SHP77 treated with DMSO at 0.1 percent for 48 hours (cell line): Measurements from ENCODE around the gene TGM4.
"Not testable (repeated sequence)": the region's sequence is repeated elsewhere in the genome, so short reads cannot be mapped to it uniquely, and the experiment has no call there.

Experiments
- DNase-seq: peaks from one replicate; lab custom pipeline; 2025; lab: John Stamatoyannopoulos, UW

Gene TGM4

DNA sequence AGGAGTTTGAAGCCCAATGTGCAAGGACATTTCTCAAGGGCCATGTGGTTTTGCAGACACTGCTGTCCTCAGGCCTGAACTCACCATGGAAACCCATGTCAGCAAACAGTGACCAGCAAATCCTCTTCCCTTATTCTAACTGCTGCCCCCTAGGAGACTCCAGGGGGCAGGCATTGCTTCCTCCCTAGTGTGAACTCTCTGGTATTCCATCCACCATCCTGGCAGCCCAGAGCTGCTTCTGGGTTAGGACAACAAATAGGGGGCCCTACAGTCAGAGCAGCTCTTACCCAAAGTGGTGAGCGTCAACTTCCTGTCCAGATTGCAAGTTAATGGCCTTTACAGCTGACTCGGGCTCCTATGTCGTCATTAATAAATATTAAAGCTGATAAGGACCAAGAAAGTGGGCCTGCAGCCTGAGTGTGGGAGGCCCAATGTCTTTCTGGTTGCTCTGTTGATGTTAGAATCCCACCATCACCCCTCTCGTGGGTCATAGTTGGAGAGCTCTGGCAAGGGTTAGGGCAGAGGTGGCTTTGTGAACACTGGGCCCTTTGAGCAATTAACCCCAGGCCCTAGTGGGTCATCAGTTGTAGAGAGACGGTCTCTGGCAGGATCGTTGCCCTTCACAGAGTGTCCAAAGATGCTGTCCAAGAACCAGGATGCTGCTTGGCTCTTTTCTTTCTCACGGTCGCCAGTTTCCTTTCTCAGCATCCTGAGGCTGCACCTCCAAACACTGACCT, 41.5 kb downstream of the TGM4 start:
- no peak for DNase-seq

DNA sequence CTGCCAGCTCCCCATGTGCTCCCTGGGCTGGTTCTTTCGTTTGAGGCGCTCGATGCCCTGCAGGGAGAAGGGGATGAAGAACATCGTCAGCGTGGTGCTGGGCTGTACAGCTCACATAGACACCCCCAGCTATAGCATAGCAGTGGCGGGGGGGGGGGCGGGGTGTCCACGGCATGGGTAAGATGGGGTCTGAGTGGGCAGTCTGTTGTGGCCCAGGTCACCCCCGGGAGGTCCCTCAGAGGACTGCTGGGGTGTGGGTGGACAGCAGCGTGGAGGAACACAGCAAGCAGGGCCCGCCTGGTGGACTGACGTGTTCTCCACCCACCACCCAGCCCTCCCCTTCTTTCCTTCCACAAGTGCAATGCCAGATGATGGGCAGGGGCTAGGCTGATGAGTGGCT, 43.7 kb downstream of the TGM4 start:
- no peak for DNase-seq

DNA sequence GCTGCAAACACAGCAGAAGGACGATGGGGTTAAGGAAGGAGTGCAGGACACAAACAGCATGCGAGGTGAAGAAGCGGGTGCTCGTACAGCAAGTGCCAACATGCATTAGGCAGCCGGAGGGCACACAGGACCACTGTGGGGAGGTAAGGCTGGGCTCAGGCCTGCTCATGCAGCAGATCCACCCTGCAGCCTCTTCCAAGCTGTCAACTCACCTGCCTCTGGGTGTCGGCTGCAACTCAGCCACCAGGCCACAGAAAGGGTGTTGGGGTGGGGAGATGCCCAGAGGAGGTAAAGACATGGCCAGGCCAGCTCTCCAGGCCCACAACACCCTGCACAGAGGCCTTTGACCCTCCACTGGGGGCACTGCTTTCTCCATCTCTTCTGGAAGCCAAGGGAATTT, 44.2 kb downstream of the TGM4 start:
- no peak for DNase-seq

DNA sequence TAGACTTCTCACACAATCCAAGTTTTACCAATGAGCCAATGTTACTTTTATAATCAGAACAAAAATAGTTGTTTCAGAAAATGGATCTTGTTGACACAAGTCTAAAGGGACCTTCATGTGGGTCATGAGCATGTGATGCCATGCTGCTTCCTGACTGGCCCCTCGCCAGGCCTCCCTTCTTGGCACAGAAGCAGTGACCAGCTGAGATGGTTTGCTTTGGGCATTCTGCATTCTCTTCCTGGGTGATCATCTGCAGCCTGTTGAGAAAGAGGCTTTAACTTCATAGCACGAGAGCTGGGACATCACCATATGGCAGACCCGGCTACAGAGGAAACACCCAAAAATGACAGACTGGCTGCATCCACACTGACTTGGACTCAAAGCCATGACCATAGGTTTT, 45.7 kb downstream of the TGM4 start:
- no peak for DNase-seq

DNA sequence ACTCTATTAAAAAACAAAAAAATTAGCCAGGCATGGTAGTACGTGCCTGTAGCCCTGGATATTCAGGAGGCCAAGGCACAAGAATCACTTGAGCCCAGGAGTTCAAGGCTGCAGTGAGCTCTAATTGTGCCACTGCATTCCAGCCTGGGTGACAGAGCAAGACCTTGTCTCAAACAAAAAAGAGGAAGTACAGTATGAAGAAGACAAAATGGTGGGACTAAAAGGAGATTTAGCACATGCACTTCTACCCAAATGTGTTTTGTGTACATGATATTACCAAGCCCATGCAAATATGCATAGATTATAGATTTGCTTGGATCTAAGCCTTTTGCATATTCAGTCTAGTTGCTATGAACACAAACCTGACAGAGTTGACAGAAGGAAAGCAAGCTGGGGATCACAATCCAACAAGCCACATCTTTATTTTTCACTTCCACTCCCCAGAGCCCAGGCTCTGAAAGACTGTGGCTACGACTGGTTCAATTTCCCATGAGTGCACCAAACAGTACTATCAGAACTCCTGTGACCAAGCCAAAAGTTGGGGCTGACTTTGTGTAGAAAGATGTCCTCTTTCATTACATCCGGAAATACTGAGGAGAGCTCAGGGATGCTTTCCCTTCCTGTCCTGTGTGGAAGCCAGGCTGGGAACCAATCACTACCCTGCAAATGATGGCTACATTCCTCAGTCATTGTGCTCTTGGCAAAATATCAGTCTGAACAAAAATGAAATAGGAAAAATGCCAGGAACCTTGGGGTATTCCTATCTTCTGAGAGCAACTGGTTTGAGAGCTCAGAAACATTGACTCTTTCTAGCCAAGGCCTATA, 49.4 kb downstream of the TGM4 start:
- no peak for DNase-seq

DNA sequence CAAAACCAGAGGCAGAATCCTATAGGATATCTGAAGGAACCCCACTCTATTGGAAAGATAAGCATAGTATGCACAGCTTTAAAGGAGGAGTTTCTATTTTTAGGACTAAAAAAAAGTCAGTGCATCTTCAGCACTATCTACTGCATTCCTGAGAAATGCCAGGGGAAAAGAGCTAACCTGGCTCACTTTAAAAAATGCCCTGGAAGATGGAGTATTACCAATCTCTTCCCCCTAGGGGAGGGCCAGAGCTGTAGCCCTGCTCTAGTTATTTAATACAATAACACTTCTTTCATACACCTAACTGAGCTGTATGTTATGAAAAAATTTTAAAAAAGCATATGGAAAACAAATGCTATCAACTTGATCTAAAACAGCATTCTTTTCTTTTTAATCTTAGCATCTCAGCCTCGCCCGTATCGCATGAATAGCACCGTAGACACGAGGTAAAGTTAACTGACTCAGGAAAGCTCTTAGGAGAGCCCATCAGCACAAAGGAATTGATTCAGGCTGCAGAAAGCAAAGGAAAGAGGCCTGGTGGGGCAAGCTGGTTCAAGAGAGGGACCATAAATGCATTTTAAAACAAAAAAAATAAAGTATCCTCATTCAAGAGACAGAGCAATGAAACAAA, 50.2 kb downstream of the TGM4 start:
- no peak for DNase-seq

DNA sequence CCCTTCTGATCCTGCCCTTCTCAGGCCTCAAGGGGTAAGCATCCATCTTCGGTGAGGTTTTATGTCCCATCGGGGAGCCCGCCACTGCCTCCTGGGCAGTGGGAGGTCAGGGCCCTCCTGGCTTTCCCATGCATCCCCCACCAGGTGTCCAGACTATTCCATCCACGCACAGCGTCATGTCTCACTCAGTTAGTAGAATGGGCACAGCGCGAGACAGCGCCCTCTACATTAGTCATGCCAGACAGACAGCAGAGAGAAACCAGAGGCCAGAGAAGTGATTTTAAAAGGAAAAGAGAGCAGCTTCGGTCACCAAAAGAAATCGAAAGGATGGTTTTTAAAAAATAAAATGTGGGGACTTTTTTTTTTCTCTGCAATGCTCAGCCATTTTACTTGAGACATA, 51.8 kb downstream of the TGM4 start:
- no peak for DNase-seq

DNA sequence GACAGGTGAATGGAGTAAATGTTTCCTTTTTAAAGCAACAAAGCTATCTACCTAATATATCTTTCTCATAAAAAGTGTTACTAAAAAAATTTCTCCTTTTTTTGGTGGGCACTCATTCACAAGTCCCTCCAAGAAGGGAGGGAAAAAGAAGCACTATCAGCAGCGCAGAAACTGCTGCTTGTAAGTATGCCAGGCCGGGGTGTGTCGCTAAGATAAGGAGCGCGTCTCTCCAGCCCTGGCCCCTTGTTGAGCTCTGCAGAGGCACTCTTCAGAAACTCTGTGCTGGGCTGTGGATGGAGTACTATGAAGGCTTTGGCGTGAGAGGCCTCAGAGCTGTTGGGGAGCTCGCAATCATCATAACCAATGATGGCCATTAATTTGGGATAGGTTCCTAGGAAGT, 52.5 kb downstream of the TGM4 start:
- DNase-seq, result no peak

DNA sequence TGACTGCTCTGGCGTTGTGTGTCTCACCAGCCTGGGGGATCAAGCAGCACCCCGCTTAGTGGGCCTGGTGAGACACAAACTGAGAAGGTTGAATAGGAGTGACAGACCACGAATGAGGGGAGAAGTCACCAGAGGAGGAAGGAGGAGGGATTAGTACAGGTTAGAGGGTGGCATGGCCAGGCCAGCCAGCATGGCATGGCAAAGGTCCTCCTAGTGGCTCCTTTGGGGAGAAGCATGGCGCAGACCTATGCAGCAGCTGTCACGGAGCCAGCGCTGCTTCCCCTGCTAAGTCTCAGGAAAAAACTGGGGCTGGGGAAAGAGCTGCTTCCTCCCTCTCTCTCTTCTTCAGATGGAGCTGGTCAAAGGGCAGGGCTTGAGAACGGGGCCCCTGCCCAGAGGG, 53.0 kb downstream of the TGM4 start:
- no peak for DNase-seq

DNA sequence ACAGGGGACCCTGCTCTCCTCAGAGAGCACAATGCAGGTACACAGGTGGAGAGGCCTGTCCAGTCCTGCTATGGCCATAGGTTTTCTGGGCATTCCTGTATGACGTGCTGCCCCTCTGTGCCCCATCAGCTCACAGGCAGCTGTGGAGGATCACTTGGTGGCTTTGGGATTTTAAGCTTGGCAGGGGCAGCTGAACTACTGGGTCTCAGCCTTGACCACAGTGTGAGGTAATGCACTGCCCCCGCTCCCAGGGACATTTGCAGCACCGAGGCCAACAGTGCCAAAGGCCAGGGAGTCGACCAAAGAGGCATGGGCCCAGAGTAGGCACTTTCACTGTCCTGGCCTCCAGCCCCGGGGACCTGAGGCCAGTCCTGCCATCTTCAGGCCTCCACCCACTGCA, 55.4 kb downstream of the TGM4 start:
- DNase-seq, result no peak

DNA sequence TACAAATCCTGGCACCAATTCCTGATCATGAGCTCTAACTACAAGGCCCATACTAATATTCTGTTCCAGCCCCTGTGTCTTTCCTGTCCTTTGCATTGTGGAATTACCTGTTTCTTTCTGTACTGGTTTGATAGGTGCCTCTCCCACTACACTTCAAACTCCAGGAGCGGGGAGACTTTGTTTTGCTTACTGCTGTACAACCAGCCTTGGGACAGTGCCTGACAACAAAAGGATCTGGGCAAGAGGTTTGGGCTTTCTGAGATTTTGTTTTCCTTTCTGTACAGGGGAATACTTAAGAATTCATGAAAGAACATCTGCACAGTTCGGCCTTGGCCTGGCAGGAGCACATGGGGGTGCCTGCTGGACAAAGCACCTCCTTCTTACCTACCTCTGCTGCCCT, 56.5 kb downstream of the TGM4 start:
- no peak for DNase-seq

DNA sequence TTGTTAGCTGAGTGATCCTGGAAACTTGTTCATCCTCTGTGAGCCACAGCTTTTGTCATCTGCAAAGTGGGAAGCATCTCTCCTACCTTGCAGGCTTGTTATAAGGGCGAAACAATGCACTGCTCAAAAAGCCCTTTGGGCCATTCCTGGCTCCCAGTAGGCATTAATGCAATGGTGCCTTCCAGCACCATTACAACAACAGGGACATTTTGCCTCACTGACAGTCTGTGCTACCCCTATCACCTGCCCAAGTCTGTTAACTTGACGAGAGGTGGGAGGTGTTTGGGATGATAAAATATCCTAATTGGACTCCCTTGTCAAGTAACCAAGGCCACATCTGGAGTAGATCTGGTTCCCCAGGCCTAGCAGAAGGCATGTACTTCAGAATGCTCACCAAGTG, 57.4 kb downstream of the TGM4 start:
- no peak for DNase-seq

DNA sequence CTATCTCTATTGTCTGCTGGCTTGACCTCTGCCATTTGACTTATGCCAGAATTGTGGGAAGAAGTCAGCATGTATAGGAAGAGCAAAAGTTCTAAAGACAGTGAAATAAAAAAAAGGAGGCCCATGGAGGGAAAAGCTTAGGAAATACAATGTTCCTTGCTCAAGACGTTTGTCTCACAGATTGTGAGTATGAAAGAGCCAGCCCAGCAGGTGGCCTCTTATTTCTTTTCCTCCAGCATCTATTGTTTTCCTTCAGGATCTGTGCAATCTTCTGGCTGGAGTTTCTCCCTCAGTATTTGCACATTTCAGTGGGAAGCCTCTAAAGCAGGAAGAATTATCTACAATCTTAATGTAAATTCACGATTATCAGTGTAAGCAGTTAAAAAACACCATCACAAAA, 57.9 kb downstream of the TGM4 start:
- DNase-seq, result no peak

DNA sequence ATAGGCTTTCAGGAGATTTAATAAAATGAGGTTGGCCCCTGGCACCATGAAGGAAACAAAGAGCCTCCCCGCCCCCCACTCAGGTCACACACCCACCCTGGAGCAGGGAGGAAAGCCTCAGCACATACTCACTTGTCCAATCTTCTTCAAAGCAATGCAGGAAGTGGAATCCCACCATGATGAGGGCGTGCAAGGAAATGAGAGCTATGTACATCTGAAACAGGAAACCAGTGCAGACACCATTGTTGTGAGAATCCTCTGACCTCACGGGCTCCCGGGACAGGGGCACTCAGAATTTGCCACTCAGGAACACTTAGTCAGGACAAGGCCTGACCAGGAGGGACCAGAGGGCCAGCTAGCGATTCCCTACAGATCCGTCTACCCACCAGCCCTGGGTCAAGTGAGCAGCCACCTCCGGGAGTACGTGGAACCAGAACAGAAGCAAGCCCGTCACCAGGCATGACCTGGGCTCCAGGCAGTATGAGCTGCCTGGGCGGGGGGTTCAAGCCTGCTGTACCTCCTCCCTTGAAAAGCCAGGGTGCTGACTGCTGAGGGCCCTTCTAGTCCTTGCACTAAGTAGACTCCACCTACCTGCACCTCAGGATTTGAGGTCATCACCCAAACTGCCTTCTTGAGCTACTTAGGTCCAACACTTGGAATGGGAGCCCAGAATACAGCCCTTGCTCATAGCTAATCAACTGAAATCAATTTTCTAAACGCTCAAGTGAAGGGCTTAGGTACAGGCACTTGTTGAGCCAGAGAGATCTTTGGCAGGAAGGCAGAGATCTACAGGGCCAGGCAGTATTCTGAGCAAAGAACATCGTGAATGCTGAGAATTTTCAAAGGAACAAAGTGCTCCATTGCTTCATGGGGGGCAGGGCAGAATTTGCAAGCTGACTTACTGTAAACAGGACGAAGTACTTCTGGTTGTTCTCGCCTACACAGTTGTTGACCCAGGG, 58.9 kb downstream of the TGM4 start:
- DNase-seq, result no peak

DNA sequence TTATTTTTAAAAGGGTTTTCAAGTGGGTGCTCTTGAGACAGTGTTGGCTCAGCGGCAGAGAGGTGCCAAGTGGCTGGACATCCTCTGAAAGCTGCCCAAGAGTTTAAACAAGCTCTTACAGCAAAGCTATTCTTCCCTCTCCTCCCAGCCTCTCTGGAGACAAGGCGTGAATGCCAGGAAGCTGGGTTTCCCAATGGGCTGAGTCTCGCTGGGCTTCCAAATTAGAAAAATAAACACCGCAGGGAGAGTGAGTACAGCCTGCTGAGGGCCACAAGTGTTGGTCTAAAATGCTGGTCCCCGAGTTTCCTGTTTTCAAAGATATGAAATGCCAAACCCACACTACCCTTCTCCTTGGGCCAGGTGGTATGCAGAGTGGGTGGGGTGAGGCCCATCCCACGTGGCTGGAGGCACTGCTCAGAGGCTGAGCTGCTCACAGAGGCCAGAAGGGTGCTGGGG, 65.2 kb downstream of the TGM4 start:
- DNase-seq, result no peak

DNA sequence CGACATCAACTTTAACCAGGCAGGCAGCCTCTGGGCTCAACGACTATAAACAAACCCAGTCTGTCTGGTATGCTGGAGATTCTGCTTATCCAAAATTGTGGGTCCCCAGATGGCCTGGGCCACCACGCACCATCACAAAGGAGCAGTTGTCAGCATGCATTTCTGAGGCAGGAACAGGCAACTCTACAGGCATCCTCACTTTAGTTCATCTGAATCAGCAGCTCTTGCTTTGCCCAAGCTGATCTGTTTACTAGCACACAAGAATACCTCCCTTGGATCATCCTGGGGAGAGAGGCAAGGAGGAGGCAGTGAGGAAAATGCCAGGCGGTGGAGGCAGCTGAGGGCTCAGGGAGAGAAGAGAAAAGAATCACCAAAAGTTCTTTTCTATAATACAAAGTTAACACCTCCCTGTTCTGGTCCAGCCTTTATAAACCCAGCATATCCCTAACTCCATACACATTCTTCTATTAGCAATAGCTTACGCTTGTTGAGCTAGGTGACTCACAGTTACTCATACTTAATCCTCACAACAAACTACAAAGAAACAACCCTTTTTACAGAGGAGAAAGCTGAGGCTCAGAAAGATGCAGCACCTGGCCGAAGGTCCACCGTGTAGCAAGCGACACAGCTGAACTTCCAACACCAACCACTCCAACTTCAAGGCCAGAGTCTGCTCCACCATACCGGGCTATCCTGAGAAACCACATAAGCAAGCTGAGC, 68.0 kb downstream of the TGM4 start:
- no peak for DNase-seq

DNA sequence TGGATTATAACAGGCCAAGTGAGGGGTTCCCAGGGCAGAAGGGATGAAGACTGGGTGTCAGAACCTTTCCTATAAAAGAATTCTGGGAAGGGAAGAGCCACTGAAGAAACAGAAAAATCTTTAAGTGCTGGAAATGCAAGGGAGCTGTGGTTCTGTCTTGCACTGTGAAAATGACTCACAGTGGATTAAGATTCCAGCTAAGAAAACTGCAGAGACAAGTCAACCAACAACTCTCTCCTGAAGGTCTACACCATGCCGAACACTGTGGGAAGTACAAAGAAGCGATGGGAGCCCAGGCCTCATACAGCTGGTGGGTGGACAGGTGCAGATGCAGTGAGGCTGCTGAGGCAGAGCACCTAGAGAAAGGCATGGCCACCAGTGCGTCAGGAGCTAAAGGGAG, 73.8 kb downstream of the TGM4 start:
- no peak for DNase-seq

DNA sequence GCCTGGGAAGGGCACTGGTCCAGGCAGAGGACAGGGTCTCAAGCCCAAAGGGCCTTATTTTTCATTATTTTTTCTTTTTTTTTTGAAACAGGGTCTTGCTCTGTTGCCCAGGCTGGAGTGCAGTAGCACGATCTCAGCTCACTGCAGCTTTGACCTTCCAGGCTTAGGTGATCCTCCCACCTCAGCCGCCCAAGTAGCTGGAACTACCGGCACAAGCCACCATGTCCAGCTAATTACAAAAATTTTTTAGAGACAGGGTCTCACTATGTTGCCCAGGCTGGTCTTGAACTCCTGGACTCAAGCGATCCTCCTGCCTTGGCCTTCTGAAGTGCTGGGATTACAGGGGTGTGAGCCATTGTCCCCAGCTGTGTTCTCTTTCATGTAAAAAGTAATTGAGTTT, 75.4 kb downstream of the TGM4 start:
- not testable (repeated sequence) for DNase-seq

DNA sequence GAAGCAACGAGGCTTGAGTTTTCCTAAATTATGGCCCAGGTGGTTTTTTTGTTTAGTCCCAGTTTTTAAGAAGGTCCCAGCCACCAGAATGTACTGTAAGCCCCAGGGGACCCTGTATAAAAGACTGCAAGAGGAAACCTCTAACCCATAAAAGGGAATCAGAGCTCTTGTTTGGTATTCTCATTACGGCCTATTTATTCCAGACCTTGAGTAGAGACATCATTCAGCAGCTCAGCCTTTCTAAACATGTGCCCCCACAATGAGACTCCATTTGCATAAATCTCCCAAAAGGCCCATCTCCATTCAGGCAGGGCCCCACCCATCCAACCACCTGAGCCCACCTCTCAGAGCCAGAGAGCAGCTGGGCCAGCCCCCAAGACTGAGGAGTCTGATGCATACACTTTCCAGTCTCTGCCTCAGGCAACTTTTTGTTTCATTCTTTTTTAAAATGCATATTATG, 75.9 kb downstream of the TGM4 start:
- no peak for DNase-seq

DNA sequence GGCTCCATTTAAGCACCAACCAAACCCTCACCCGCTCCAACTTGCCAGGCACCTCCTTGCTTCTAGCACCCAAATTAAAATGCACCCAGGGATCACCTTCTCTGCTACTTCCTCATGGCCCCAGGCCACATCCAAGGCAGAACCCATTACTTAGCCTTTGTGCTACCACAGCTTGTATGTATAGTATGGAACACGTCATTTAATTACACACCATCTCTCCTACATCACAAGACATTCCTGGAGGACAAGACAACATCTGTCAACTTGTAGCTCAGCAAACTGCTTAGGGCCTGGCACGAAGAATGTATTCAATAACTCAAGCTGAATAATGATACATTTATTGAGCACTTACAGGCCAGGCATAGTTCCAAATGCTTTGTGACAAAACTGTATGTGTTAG, 78.3 kb downstream of the TGM4 start:
- no peak for DNase-seq

DNA sequence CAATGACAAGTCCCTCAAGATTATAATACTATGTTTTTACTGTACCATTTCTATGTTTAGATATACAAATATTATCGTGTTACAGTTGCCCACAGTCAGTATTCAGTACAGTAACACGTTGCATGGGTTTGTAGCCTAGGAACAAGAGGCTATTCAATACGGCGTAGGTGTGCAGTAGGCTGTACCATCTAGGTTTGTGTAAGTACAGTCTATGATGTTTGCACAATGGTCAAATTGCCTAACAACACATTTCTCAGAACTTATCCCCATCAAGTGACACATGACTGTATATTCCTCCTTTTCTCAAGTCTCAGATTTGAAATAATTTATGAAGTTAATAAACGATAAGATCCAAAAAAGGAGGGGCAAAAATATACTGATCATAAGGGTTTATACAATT, 79.9 kb downstream of the TGM4 start:
- DNase-seq, result no peak
